ENCODE results near the gene TRPM3.

The TRPM3 gene

GRCh38 chr9:71144495-71144894, 23.1 kb upstream of the TRPM3 start:
- TF ChIP-seq CTCF (conservative IDR thresholded peaks at IDR 0.05; ENCODE audit: low read depth, low read length): no peak
- no peak overlapping the region for H3K4me3 ChIP-seq (ENCODE audit: low read depth, low read length)
- no peak for DNase-seq (ENCODE audit: low read depth)

GRCh38 chr9:71136696-71137095, 15.3 kb upstream of the TRPM3 start:
- no peak for TF ChIP-seq CTCF (conservative IDR thresholded peaks at IDR 0.05; ENCODE audit: low read depth, low read length)
- no peak for DNase-seq (ENCODE audit: low read depth)
- H3K4me3 ChIP-seq (ENCODE audit: low read depth, low read length): no peak overlapping the region

- H3K4me3 ChIP-seq (ENCODE audit: low read depth, low read length): no peak overlapping the region
- no peak for TF ChIP-seq CTCF (conservative IDR thresholded peaks at IDR 0.05; ENCODE audit: low read depth, low read length)
- DNase-seq (ENCODE audit: low read depth): no peak
These were observed 9.7 kb upstream of the TRPM3 start for GRCh38 chr9:71131145-71131544.

GRCh38 chr9:71130521-71130920, 9.1 kb upstream of the TRPM3 start:
- no peak for DNase-seq (ENCODE audit: low read depth)
- no peak for TF ChIP-seq CTCF (conservative IDR thresholded peaks at IDR 0.05; ENCODE audit: low read depth, low read length)

GRCh38 chr9:71128796-71129195, 7.4 kb upstream of the TRPM3 start:
- TF ChIP-seq CTCF (conservative IDR thresholded peaks at IDR 0.05; ENCODE audit: low read depth, low read length): no peak
- no peak overlapping the region for H3K4me3 ChIP-seq (ENCODE audit: low read depth, low read length)
- DNase-seq (ENCODE audit: low read depth): no peak

More at GRCh38 chr9:71130521-71130920, 9.1 kb upstream of the TRPM3 start:
- no peak overlapping the region for H3K4me3 ChIP-seq (ENCODE audit: low read depth, low read length)

- no peak overlapping the region for H3K4me3 ChIP-seq (ENCODE audit: low read depth, low read length)
- TF ChIP-seq CTCF (conservative IDR thresholded peaks at IDR 0.05; ENCODE audit: low read depth, low read length): no peak
- no peak for DNase-seq (ENCODE audit: low read depth)
These were observed 5.9 kb upstream of the TRPM3 start for GRCh38 chr9:71127301-71127700.

GRCh38 chr9:71122421-71122820, 1.0 kb upstream of the TRPM3 start:
- DNase-seq (ENCODE audit: low read depth): no peak
- H3K4me3 ChIP-seq (ENCODE audit: low read depth, low read length): no peak overlapping the region
- TF ChIP-seq CTCF (conservative IDR thresholded peaks at IDR 0.05; ENCODE audit: low read depth, low read length): no peak
